ENCODE results near the gene NRAP. TPM values are rescaled to one million over a fixed set of nuclear protein-coding genes. Genes with fewer than 3 reads are reported as not detected.

NRAP gene
- total and polyA plus RNA-seq, 2 experiments from 2014 or later, result not detected

GRCh38 chr10:113647812-113648211 lies 16.0 kb downstream of the NRAP start (continued):
- TF ChIP-seq ETS1 (IDR thresholded peaks at IDR 0.05), result no peak
- TF ChIP-seq EZH2 (IDR thresholded peaks at IDR 0.05; ENCODE audit: low read depth, unreplicated experiment), result no peak
- TF ChIP-seq CREB1 (CRISPR knock-in tag; IDR thresholded peaks at IDR 0.05; ENCODE audit: low read depth), result no peak
- no peak for TF ChIP-seq REST (IDR thresholded peaks at IDR 0.05; ENCODE audit: unreplicated experiment)
- TF ChIP-seq EZH2phosphoT487 (IDR thresholded peaks at IDR 0.05; ENCODE audit: unreplicated experiment), result no peak
- no peak for TF ChIP-seq STAT1 (IDR thresholded peaks at IDR 0.05; ENCODE audit: unreplicated experiment)
- TF ChIP-seq ZNF331 (CRISPR knock-in tag; IDR thresholded peaks at IDR 0.05; ENCODE audit: low read depth), result no peak
- no peak for TF ChIP-seq POLR2AphosphoS5 (IDR thresholded peaks at IDR 0.05; ENCODE audit: low read depth)
- no peak for TF ChIP-seq ZNF114 (CRISPR knock-in tag; IDR thresholded peaks at IDR 0.05)

- Mint-ChIP-seq H3K27ac (no peak overlapping the region), H3K27me3 (ENCODE audit: insufficient read depth, low read depth, poor library complexity) (peaks cover 4% of the 10 kb centered on the region)
- no peak for TF ChIP-seq STAT1 (IDR thresholded peaks at IDR 0.05; ENCODE audit: unreplicated experiment)
- TF ChIP-seq NANOG (IDR thresholded peaks at IDR 0.05; ENCODE audit: borderline replicate concordance), result no peak
- TF ChIP-seq EZH2 (IDR thresholded peaks at IDR 0.05; ENCODE audit: low read depth, unreplicated experiment), result no peak
- no peak for TF ChIP-seq ETS1 (IDR thresholded peaks at IDR 0.05)
- TF ChIP-seq ZNF114 (CRISPR knock-in tag; IDR thresholded peaks at IDR 0.05), result no peak
- TF ChIP-seq JUNB (IDR thresholded peaks at IDR 0.05; ENCODE audit: unreplicated experiment), result no peak
- no peak for TF ChIP-seq REST (IDR thresholded peaks at IDR 0.05; ENCODE audit: unreplicated experiment)
- TF ChIP-seq POLR2AphosphoS5 (IDR thresholded peaks at IDR 0.05; ENCODE audit: low read depth), result no peak
- no peak for TF ChIP-seq ZNF331 (CRISPR knock-in tag; IDR thresholded peaks at IDR 0.05; ENCODE audit: low read depth)
- no peak for TF ChIP-seq EZH2phosphoT487 (IDR thresholded peaks at IDR 0.05; ENCODE audit: unreplicated experiment)
Measured at GRCh38 chr10:113646336-113647201, 17.3 kb downstream of the NRAP start.

More at GRCh38 chr10:113646336-113647201, 17.3 kb downstream of the NRAP start:
- peaks cover 14% of the 10 kb centered on the region for H3K9me2 ChIP-seq (ENCODE audit: insufficient read depth)
- no peak overlapping the region for H2AFZ ChIP-seq
- no peaks in the 10 kb centered on the region for H3F3A ChIP-seq (replicated peaks; ENCODE audit: low read depth)
- H3K27ac ChIP-seq (ENCODE audit: low read depth), result no peak overlapping the region
- H3K4me3 ChIP-seq, result no peak overlapping the region
- no peaks in the 10 kb centered on the region for H3K79me2 ChIP-seq (replicated peaks; ENCODE audit: insufficient read depth)
- H3K36me3 ChIP-seq (ENCODE audit: insufficient read depth), result no peaks in the 10 kb centered on the region
- Mint-ChIP-seq H3K36me3 (ENCODE audit: low read depth) (no peaks in the 10 kb centered on the region), H3K9me3 (no peaks in the 10 kb centered on the region), H3K4me1 (no peaks in the 10 kb centered on the region; the same call in 1 of the 3 replicates), H3K4me3 (no peak overlapping the region)
- H3K4me1 ChIP-seq (ENCODE audit: insufficient read depth), result no peaks in the 10 kb centered on the region
- no peaks in the 10 kb centered on the region for H4K20me1 ChIP-seq (replicated peaks; ENCODE audit: insufficient read depth)
- no peak overlapping the region for H3K4me2 ChIP-seq
- no peaks in the 10 kb centered on the region for H3K27me3 ChIP-seq (ENCODE audit: insufficient read depth)
- ATAC-seq (no peak), DNase-seq (ENCODE audit: low spot score) (no peak)

Data from GM23338 (cell line).